Thyroid gland (tissue), 4 donors: ENCODE measurements around the gene SHISA7.

Experiments used
- CTCF ChIP-seq, 6 experiments: fragments of 200-600 bp in 3 of 6; fragments of 450-650 bp in 3 of 6; sonication (generic) in 3 of 6; IDR thresholded peaks; one replicate each; pipeline ENCODE4 v1.5.1; 2016 to 2019; ENCODE audit warnings: antibody characterized with exemption in 6 of 6, mild to moderate bottlenecking in 2 of 6, inconsistent platforms in 1 of 6, moderate library complexity in 1 of 6
- POLR2A ChIP-seq, 2 donors: fragments of 450-650 bp; IDR thresholded peaks; one replicate each; pipeline ENCODE4 v1.6.1; 2017; ENCODE audit warnings: antibody characterized with exemption in 2 of 2, mild to moderate bottlenecking in 2 of 2, moderate library complexity in 1 of 2

GRCh38 chr19:55479045-55479444 lies 35.9 kb upstream of the SHISA7 start:
- TF ChIP-seq CTCF (IDR thresholded peaks at IDR 0.05) = no peak
- no peak for TF ChIP-seq POLR2A (IDR thresholded peaks at IDR 0.05)
